PC-3 (cell line): Measurements from ENCODE around the gene RSPH6A.

Experiments
- CTCF ChIP-seq: fragments of 300-600 bp; sonication (generic); conservative IDR thresholded peaks from 2 replicates; pipeline ENCODE4 v1.5.1; 2017; ENCODE audit warnings: antibody characterized with exemption, low read depth, mild to moderate bottlenecking, low read length
- EZH2 ChIP-seq: fragments of 300-600 bp; sonication (generic); IDR thresholded peaks from one replicate; pipeline ENCODE4 v1.6.1; 2017; ENCODE audit warnings: antibody characterized with exemption, mild to moderate bottlenecking, low read length; ENCODE audit not compliant: unreplicated experiment

DNA sequence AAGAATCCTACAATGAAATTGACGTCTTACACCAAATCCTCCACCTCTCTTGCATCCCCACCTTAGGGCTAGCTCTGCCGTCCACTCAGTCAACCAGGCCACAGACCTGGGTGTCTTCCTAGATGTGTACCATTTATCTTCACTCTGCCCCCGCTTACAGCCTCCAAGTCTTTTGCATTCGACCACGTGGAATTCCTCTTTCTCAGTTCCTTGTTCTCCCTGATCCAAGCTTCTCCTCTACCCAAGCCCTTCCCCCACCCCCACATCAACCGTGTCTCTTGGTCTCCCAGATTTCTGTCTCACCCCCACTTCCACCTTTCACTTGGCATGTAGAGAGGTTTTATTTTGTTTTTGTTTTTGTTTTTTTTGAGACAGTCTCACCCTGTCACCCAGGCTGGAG is 21.2 kb downstream of the RSPH6A start:
- TF ChIP-seq CTCF (no peak), EZH2 (no peak)
